ENCODE results near the gene ECHDC1.

The ECHDC1 gene

DNA sequence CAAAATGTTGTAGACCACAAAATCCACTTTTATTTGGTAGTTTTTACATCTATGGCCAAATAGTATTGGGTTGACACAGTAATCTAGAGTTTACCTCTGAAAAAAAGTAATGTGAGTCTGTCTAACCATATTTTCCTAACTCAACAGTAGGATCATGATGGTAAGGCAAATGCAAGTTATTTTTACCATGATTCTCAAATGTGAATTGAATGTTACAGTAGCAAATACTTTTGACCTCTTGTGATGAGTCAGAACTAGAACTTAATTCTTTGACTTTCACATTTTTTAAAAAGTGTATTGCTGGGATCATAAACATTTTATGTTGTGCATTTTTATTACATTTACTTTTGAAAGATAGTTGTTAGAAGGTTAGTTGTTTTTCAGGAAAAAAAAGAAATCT is 54.7 kb downstream of the ECHDC1 start:
- peak; percentile 47 for DNase-seq (ENCODE audit: low read depth)

DNA sequence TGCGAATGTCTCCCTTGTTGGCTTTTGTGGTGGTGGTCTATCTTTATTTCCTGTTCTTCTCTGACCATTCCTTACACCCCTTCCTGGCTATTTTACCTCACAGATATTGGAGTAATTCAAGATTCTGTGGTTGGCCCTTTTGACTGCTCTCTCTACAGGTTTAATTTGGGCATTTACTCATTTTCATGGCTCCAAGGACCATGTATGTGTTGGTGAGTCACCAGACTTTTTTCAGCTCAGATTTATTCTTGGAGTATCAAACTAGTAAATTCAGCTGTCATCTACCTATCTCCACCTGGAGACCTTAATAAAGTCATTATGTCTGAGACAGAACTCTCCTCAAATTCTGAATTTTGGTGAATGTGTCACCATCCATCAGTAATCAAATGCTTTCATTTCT is 61.2 kb downstream of the ECHDC1 start:
- no peak for DNase-seq (ENCODE audit: low read depth)

DNA sequence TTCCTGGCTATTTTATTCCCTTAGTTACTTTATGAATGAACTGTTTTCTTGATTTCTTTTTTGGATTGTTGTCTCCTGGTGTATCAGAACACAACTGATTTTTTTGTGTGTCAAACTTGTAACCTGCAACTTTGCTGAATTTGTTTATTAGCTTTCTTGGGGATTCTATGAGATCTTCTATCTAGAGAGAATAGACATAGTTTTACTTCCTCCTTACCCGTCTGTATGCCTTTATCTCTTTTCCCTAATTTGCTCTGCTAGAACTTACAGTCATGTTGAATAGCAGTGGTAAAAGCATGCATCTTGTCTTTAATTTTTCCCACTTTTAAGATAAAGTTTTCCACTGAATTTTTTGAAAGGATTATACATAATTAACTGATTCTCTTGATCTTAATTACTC is 63.6 kb downstream of the ECHDC1 start:
- DNase-seq (ENCODE audit: low read depth) = no peak

DNA sequence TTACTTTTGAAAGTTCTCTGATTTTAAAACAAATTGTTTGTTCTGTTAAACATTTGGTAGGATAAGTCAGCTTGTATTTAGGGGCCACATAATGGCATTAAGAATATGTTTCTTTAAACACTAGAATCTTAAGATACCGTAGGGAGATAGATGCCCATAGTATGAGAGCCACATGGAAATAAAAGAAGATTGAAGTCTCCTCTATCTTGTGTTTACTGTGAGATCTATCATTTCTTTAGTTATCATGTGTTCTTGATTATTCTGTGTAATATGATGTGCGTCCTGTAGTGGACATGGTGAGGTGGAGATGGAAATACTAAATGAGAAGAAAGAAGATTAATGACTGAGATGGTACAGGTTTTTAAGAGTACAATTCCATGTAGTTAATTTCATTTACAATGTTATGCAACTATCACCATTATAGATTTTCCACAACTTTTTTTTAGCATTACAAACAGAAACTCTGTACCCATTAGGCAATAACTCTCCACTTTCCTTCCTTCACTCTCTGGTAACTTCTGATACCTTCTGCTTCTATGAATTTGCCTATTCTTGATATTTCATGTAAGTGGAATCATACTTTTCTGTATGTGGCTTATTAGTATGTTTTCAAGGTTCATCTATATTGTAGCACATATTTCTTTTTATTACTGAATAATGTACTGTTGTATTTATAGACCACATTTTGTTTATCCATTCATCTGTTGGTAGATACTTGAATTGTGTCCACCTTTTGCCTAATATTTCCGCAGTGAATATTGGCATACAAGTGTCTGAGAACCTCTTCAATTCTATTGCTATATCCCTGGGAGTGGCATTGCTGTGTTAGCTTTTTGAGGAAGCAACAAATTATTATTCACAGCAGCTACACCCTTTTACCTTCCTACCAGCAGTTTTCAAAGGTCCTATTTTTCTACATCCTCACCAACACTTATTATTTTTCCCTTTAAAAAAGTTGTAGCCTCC is 65.2 kb downstream of the ECHDC1 start:
- DNase-seq (ENCODE audit: low read depth) = no peak

DNA sequence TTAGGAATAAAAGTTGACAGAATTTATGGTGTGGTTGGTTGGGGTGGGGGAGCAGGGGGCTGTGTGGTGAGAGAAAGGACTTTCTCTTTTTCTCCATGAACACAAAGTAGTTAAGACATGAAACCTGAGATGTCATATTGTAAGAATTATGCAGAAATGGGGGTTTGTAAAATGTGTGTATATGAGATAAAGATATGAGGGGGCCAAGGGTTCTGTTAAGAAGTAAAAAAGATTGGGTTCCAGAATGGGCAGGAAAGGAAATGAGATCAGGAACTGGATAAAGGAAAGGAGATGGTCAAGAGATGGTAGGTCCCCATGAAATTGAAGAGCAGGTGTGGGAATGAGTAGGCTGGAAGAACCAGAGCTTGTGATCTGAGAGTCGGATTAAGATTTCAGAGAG is 67.1 kb downstream of the ECHDC1 start:
- DNase-seq (ENCODE audit: low read depth) = no peak

DNA sequence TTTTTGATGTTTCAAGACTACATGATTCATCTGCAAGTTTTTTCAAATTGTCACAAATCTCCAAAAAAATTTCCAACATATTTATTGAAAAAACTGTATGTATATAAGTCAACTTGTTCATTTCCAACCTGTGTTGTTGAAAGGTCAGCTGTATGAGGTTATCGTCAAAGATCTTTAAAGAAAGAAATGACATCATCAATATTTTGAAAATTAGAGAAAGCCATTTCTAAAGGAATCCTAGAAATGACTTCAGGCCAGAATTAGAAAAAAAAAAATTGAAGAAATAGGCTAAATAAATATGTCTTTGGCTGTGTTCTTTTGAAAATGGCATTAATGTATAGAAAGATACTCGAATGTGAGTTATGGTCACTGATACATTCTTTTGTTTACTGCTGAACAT is 69.9 kb downstream of the ECHDC1 start:
- no peak for DNase-seq (ENCODE audit: low read depth)

DNA sequence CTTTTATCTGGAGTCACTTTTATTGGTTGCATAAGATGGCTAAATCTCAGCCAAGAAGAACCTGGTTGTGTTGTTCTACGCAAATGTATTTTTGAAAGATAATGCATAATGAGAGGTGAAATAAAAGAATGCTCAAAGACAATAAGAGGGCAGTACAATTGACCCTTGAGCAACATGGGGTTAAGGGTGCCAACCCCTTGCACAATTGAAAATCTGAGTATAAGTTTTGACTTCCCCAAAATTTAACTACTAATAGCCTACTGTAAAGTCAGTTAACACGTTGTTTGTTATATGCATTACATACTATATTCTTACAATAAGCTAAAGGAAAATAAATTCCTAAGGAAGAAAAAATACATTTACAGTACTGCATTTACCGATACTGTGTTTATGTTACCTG is 70.8 kb downstream of the ECHDC1 start:
- DNase-seq (ENCODE audit: low read depth) = no peak

DNA sequence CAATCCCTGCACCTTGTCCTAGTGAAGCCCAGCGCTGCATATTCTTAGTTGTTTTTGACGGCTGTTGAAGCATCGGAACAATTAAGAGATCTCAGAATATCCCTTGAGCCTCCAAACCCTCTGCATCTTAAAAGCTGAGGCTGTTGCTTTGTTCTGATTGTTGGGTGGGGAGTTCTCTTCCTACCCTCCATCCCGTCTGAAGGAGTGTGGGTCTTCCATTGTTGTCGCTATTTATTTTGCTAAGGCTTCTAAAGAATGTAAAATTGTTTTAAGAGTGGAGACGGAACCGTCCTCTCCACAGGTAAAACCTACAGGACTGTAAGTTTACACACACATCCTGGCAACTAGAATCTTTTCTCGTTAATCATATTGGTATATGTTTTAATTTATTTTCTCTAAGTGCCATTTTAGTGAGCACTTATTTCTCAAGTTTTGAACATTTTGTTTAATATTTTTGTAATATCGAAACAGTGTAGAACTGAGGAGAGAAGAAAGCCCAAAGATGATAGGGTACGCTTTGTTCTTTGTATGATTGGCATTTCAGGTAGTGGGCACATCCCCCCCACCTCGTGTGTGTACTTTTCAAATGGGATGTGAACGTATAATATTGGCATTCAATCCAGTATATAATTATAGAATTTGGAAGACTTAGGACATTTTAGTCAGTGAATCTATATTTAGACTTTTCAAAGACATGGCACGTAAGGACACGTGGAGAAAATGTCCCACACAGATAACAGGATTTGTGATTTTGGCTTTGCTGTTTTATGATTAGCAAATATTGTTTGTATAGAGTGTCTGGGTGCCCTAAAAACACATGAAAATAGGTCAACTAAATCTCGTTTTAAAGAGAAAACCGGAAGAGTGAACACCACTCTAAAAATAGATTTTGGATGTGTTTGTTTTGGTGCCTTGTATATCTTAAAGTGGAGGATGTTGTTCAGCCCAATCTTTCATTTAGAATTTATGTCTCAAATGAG is 75.5 kb downstream of the ECHDC1 start:
- DNase-seq (ENCODE audit: low read depth) = peak; percentile 13

DNA sequence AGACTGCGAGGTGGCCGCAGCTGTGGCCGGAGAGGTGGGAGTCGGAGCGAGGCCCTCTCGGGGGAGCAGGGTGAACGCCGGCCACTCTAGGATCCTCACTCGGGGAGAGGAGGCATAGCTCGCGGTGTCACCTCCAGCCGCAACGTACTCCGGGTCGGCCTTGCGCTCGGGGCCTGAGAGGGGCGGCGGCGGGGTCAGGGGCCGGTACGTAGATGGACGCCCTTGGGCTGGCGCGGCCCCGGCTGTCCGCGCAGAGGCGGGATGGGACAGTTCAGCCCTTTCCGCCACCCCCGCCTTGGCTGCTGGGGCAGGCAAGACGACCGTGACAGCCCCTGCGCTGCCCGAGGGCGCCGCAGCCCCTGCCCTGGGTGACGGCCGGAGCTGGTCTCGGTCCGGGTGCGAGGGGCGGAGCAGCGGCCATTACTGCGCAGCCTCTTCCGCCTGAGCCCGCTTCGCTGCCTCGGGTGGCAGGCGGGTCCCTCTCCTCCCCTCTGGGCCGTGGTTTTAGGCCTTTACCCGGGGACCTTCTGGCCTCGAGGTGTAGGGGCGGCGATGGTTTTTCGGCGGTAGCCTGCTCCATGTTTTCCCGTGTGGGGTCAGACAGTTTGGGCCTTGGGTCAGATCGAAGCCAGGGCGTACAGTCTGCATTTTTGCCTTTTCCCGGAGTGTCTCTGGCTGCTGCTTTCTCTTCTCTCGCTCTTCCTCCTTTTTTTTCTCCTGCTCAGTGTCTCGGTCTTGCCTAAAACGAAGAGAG is 76.3 kb downstream of the ECHDC1 start:
- DNase-seq (ENCODE audit: low read depth) = peak; percentile 67

DNA sequence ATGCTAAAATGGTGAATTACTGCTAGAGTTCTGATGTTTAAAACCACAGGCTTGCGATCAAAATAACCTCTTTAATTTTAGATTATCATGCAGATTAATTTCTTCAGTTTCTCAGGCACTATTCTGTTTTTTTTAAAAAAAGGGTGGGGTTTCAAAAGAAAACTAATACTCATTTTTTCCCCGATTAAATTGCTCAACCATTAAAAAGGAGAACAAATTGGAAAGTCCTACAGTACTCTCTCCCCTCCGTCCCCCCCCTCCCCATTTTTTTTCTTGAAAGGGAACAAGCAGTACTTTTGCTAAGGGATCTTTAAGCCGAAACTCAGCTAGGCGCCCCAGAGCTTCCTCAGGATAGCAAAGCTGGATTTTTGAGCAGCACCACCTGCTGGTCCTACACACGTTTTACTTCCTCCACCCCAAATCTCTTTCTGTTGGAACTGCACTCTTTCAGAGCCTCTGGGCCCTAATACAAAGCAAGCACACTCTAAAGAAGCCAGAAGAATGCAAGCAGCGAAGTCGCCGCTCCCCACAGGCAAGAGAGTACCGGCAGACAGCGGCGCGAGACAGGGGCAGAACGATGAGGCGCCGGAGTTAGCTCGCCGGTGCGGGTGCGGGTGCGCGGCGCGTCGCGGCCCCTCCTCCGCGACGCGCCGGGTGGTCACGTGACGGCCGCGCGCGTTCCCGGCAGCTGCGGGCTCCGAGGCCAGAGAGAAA is 77.1 kb downstream of the ECHDC1 start, which contains the start of gene RNF146:
TSS of gene RNF146 (plus strand) at position 687 of the 714 bp plus-strand sequence. CDS start 13,475 bp downstream, outside the sequence.
- DNase-seq (ENCODE audit: low read depth) = peak; percentile 83

DNA sequence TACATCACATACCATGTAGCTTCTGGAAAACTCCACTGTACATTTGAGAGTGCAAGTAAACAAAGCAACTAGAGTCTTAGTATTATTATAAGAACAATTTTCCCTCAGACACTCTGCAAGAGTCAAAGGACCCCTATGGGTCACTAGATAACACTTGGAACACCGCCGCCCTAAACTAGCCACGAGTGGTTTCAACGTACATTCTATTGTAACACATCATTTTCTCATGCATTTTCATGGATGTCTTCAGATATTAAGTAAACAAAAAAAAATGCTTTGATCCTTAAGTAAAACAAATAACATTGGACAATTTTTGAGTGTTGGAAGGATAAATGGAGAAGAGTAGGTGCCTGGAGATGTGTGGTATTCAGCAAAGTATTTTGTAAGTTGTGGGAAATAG is 79.9 kb downstream of the ECHDC1 start:
- no peak for DNase-seq (ENCODE audit: low read depth)

DNA sequence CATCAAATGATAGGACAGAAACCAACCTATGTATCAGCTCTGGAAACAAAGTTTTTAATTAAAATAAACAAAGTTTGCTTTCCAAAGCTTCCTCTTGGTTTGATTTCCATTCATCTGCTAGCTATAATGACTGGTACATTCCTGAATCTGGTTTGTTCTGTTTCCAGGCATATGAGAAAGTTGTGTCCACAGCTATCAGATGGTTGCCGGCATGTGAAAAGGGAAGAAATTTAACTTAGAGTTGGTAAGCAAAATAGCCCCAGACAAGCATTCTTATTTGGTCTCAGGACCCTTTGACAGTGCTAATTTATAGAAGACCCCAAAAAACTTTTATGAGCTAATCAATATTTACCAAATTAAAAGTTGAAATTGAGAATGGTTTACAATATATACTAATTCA is 80.5 kb downstream of the ECHDC1 start:
- no peak for DNase-seq (ENCODE audit: low read depth)

DNA sequence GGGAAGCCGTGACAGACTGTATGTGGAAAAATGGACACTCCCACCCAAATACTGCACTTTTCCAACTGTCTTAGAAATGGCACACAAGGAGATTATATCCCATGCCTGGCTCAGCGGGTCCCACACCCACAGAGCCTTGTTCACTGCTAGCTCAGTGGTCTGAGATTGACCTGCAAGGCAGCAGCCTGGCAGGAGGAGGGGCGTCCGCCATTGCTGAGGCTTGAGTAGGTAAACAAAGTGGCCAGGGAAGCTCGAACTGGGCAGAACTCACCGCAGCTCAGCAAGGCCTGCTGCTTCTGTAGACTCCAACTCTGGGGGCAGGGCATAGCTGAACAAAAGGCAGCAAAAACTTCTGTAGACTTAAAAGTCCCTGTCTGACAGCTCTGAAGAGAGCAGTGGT is 88.1 kb downstream of the ECHDC1 start:
- no peak for DNase-seq (ENCODE audit: low read depth)

DNA sequence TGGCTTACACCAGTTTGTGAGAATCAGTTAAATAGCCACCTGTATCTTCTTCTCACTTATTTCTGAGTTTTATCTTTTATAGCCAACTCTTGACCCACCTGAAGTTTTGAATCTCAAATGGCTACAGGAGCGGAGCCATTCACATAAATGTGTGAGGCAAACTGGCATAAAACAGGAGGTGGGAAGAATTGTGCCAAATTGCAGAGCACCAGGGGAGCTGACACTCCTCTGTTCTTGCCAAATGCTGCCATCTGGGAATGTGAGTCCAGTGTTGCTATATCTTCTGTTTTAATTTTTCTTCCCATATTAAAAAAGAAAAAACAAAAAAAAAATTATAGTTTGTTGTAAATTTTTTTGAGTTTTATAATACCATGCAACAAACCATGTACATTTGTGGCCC is 93.8 kb downstream of the ECHDC1 start:
- no peak for DNase-seq (ENCODE audit: low read depth)

DNA sequence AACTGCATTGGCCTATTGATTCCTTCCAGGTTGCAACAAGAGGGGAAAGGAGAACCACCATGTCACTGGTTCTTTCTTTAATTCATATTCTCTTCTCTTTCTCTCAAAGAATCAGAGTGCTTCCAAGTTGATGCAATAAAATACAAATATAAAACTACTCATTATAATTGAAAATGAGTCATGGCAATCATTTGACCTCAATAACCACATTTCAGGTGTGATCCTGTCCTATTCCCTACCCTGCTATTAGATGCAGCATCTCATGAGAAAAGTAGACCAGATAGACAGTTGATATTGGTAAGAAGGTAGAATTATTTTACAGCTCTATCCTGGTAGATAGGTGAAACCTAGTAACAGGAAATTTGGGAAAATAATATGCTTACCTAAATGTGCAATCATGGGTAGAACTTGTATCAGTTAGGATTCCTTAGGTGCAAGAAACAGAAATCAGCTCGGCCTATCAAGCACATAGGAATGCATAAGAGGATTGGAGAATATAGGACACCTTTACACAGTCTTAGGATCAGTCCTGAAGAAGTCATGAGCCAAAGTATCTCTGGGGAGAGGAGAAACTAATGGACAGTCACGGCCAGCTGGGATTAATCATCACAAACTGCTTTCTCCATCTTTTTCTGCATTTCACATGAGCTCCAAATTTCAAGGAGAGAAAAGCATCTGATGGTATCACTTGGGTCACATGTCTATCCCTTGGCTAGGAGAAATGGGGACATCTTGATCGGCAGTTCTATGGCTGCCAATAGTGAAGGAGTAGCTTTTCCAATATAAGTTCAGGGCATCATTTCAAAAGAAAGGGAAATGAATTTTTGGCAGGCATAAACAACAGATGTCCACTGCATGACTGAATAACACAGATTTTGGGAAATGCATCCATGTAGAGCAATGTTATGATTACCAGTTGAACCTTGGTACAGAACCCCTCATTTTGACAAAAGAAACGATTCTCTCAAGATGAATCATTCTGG is 96.0 kb downstream of the ECHDC1 start:
- no peak for DNase-seq (ENCODE audit: low read depth)

DNA sequence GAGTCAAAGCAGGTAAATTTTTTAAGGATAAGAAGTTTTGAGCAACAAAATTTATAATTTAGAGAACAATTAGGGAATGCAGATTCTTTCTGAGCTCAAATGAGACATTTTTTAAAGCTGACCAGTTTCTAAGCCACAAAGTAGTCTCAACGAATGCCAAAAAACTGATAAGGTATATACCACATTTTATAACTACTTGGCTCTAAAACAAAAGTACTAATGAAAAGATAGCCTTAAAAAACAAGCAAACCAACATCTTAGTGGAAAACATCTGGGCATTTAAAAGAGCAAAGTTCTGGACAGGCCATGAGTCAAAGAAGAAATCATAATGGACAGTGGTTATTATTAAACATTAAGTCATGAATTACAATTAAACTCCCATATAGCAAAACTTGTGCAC is 99.9 kb downstream of the ECHDC1 start:
- no peak for DNase-seq (ENCODE audit: low read depth)
